Middle frontal gyrus (tissue), 1 donor: Measurements from ENCODE around the gene MYO1C.

ENCODE experiments used
- DNase-seq: peaks from one replicate; pipeline ENCODE4 v3.0.0-alpha.2; 2015; ENCODE audit warnings: low spot score; ENCODE audit errors: extremely low spot score

MYO1C gene

GRCh38 chr17:1485423-1486376 is 6.8 kb downstream of the MYO1C start:
- DNase-seq: no peak

- DNase-seq: no peak
Observed at GRCh38 chr17:1484676-1485422, 7.6 kb downstream of the MYO1C start.

GRCh38 chr17:1484060-1484535 is 8.4 kb downstream of the MYO1C start:
- no peak for DNase-seq

- DNase-seq: no peak
Observed at GRCh38 chr17:1482680-1483079, 9.8 kb downstream of the MYO1C start.

GRCh38 chr17:1481736-1482135 is 10.8 kb downstream of the MYO1C start:
- no peak for DNase-seq

GRCh38 chr17:1480747-1481465 is 11.6 kb downstream of the MYO1C start:
- no peak for DNase-seq

- no peak for DNase-seq
Observed at GRCh38 chr17:1478418-1478817, 14.1 kb downstream of the MYO1C start.

- no peak for DNase-seq
Observed at GRCh38 chr17:1475321-1475854, 17.1 kb downstream of the MYO1C start.

- no peak for DNase-seq
Observed at GRCh38 chr17:1474402-1475189, 17.9 kb downstream of the MYO1C start.

- DNase-seq: peak; percentile 40
Observed at GRCh38 chr17:1473841-1474240, 18.6 kb downstream of the MYO1C start.

- DNase-seq: no peak
Observed at GRCh38 chr17:1473170-1473569, 19.3 kb downstream of the MYO1C start.

- no peak for DNase-seq
Observed at GRCh38 chr17:1471911-1472821, 20.3 kb downstream of the MYO1C start.

- DNase-seq: no peak
Observed at GRCh38 chr17:1471490-1471889, 21.0 kb downstream of the MYO1C start.

GRCh38 chr17:1470755-1471462 is 21.6 kb downstream of the MYO1C start:
- no peak for DNase-seq

GRCh38 chr17:1470071-1470754 is 22.3 kb downstream of the MYO1C start:
- DNase-seq: no peak

GRCh38 chr17:1469231-1469852 is 23.1 kb downstream of the MYO1C start:
- DNase-seq: no peak

GRCh38 chr17:1467898-1468492 is 24.5 kb downstream of the MYO1C start:
- DNase-seq: no peak
